Activated CD8-positive, alpha-beta T cell treated with anti-CD3 and anti-CD28 coated beads for 36 hours (primary cell): ENCODE data around the gene TRAPPC3L. TPM values are rescaled to one million over a fixed set of nuclear protein-coding genes. Genes with fewer than 3 reads are reported as not detected.

Experiments used
- ATAC-seq: fragments of 200-7000 bp; cut with Tn5 transposase; one replicate; pipeline ENCODE4 v1.10.0; 2021; ENCODE audit warnings: mild to moderate bottlenecking, moderate library complexity
- CTCF ChIA-PET: fragments of 350-600 bp; sonication (Branson Sonifier 250); formaldehyde crosslinking; loops from one replicate; lab custom pipeline; 2021; ENCODE audit warnings: antibody characterized with exemption; lab: Charles Lee
- POLR2A ChIA-PET: fragments of 350-600 bp; sonication (Branson Sonifier 250); formaldehyde crosslinking; loops from one replicate; lab custom pipeline; 2021; ENCODE audit warnings: antibody characterized with exemption; lab: Charles Lee
- DNase-seq: peaks from one replicate; pipeline ENCODE4 v3.0.0-alpha.2; 2020
- H3K27ac Mint-ChIP-seq: one replicate; pipeline ENCODE4 v1.8.0; 2021; ENCODE audit warnings: mild to moderate bottlenecking, mixed read lengths
- H3K27me3 Mint-ChIP-seq: one replicate; pipeline ENCODE4 v1.8.0; 2021; ENCODE audit warnings: mixed read lengths
- H3K36me3 Mint-ChIP-seq: one replicate; pipeline ENCODE4 v1.8.0; 2021; ENCODE audit warnings: low read depth, mixed read lengths
- H3K4me1 Mint-ChIP-seq: one replicate; pipeline ENCODE4 v1.8.0; 2021; ENCODE audit warnings: low read depth, mixed read lengths
- H3K4me3 Mint-ChIP-seq: one replicate; pipeline ENCODE4 v1.8.0; 2021; ENCODE audit warnings: mild to moderate bottlenecking, moderate library complexity, mixed read lengths
- H3K9me3 Mint-ChIP-seq: one replicate; pipeline ENCODE4 v1.8.0; 2021; ENCODE audit warnings: mixed read lengths
- intact Hi-C: fragments of 100-400 bp; cut with micrococcal nuclease; formaldehyde crosslinking; loops from one replicate; pipeline ENCODE4 v1.10.0; 2022
- total RNA-seq, 2 experiments: library from RNA; stranded (reverse); gene quantifications; one replicate each; pipeline ENCODE4 v1.2.3, GENCODE V29; 2021
- TF ChIP-seq, protein P1 (sequence below): fragments of 200-600 bp; IDR thresholded peaks from one replicate; pipeline ENCODE4 v1.8.0; 2022; ENCODE audit warnings: antibody characterized with exemption, mild to moderate bottlenecking

Gene TRAPPC3L
- total RNA-seq, 2 experiments from 2014 or later = not detected

DNA sequence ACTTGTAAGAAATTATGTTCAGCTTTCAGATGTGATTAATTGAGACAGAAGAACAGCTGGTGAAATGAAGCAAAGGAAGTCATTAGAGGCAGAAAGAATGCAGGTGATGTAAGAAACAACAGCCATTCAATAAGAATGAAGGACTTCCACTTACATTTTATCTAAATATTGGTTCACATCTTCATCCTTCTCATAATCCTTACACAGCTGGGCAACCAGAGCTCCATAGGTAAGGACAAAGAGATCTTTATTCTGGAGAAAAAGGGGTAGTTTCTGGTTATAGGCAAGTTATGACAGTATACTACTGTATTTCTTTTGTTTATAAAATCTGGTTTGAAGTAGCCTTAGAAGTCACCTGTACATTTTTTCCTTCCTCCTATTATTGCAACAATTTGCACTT, 2.3 kb downstream of the TRAPPC3L start:
- intact Hi-C loops = no loop called here

DNA sequence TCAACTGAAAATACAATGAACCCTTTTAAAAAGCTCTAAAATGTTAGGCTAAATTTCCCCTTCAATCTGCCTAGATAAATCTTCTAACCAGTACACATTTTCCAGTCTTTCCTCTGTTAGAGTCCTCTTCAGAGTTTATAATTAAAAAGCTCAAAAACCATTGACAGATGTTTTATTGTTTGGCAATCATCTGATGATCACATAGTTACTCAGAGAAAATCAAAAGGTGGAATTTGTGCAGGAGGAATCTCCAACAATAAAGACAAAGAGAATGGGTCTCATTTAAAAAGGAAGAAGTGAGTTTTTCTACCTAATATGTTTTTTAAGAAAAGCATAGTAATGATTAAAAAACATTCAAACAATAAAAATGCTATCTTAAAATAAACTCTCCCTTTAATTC, 3.1 kb downstream of the TRAPPC3L start:
- ATAC-seq (no peak), DNase-seq (no peak)
- no peaks in the 10 kb centered on the region for H3K36me3 Mint-ChIP-seq
- TF ChIP-seq, protein P1, sequence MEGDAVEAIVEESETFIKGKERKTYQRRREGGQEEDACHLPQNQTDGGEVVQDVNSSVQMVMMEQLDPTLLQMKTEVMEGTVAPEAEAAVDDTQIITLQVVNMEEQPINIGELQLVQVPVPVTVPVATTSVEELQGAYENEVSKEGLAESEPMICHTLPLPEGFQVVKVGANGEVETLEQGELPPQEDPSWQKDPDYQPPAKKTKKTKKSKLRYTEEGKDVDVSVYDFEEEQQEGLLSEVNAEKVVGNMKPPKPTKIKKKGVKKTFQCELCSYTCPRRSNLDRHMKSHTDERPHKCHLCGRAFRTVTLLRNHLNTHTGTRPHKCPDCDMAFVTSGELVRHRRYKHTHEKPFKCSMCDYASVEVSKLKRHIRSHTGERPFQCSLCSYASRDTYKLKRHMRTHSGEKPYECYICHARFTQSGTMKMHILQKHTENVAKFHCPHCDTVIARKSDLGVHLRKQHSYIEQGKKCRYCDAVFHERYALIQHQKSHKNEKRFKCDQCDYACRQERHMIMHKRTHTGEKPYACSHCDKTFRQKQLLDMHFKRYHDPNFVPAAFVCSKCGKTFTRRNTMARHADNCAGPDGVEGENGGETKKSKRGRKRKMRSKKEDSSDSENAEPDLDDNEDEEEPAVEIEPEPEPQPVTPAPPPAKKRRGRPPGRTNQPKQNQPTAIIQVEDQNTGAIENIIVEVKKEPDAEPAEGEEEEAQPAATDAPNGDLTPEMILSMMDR = no peak
- no peak overlapping the region for H3K4me3 Mint-ChIP-seq
- intact Hi-C loops = no loop called here
- H3K9me3 Mint-ChIP-seq = no peaks in the 10 kb centered on the region
- peaks cover 13% of the 10 kb centered on the region for H3K27me3 Mint-ChIP-seq
- ChIA-PET CTCF (interaction anchor here (0.8 to 5.0 kb wide), 8 partner anchors 9 to 254 kb away, joined by 3 to 38 read pairs (median 6); no protein-coding TSS in a partner anchor), POLR2A (no interaction called here)
- H3K4me1 Mint-ChIP-seq = no peaks in the 10 kb centered on the region
- H3K27ac Mint-ChIP-seq = no peak overlapping the region

More for the DNA sequence above, 2.3 kb downstream of the TRAPPC3L start:
- Mint-ChIP-seq H3K27ac (no peak overlapping the region), H3K4me1 (no peaks in the 10 kb centered on the region), H3K36me3 (no peaks in the 10 kb centered on the region), H3K4me3 (no peak overlapping the region), H3K27me3 (peaks cover 13% of the 10 kb centered on the region), H3K9me3 (no peaks in the 10 kb centered on the region)
- DNase-seq (no peak), ATAC-seq (no peak)
- ChIA-PET POLR2A (no interaction called here), CTCF (interaction anchor here (1.2 to 4.7 kb wide), 3 partner anchors 10 to 255 kb away, joined by 5 to 29 read pairs (median 8); no protein-coding TSS in a partner anchor)
- TF ChIP-seq, protein P1 = no peak

DNA sequence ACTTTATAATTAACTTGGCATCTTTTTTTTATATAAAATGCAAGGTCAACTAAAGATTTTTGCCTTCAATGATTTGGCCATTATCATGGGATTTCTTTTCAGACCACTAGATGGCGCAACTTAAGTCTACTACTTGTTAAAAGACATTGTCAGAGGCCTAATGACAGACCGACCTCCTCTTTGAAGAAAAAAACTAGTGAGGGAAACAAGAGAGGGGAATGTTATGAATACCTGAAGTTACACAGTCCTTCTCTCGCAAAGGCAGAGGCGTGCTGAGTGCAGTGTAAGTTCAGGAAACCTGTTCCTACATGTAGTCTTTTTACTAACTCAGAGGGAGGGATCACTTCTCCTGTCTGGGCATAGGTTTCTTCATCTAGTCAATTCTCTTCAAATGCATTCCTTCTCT, 9.3 kb downstream of the TRAPPC3L start:
- Mint-ChIP-seq H3K4me1 (no peaks in the 10 kb centered on the region), H3K9me3 (no peaks in the 10 kb centered on the region), H3K27me3 (peaks cover 15% of the 10 kb centered on the region), H3K36me3 (no peaks in the 10 kb centered on the region), H3K4me3 (no peak overlapping the region), H3K27ac (no peak overlapping the region)
- CTCF ChIA-PET = interaction anchor here (0.9 to 4.5 kb wide), 8 partner anchors 17 to 268 kb away, joined by 3 to 69 read pairs (median 11); partner anchors contain the start of genes CALHM4 and TSPYL1
- ATAC-seq = peak; percentile 67
- POLR2A ChIA-PET = no interaction called here
- TF ChIP-seq, protein P1 = peak; percentile 65
- peak; percentile 12 for DNase-seq
- intact Hi-C loops = loop anchor here (5.0 kb wide), 1 partner anchor 311 kb away; no protein-coding TSS in a partner anchor

DNA sequence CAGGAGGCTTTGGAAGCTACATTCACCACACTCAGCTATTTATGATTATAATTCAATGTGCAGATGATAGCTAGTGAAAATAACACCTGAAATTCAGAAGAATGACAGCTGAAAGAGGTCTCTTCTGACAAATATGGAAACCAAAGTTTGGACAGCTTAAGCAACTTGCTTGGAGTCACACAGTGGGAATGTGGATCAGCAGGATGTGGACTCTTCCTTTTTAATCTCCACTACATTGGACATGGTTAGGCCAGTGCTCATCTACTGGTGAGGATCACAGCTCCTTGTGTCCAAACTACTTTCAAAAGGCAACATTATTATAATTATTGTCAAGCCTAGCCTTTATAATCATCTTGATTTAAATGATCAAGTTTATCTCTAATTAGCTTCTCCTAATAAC, 10.4 kb downstream of the TRAPPC3L start:
- no peak for DNase-seq
- no peak overlapping the region for H3K4me3 Mint-ChIP-seq
- ATAC-seq = no peak
- intact Hi-C loops = loop anchor here (5.0 kb wide), 1 partner anchor 312 kb away; no protein-coding TSS in a partner anchor
- peaks cover 11% of the 10 kb centered on the region for H3K27me3 Mint-ChIP-seq
- CTCF ChIA-PET = interaction anchor here (0.7 to 4.5 kb wide), 23 partner anchors 11 to 317 kb away, joined by 3 to 69 read pairs (median 4); partner anchors contain the start of genes CALHM5 and TSPYL1
- TF ChIP-seq, protein P1 = no peak
- no peak overlapping the region for H3K27ac Mint-ChIP-seq
- H3K4me1 Mint-ChIP-seq = no peaks in the 10 kb centered on the region
- POLR2A ChIA-PET = interaction anchor here (0.6 kb wide), 1 partner anchor 314 kb away, joined by 3 read pairs; no protein-coding TSS in a partner anchor
- H3K9me3 Mint-ChIP-seq = no peaks in the 10 kb centered on the region
- H3K36me3 Mint-ChIP-seq = no peaks in the 10 kb centered on the region

DNA sequence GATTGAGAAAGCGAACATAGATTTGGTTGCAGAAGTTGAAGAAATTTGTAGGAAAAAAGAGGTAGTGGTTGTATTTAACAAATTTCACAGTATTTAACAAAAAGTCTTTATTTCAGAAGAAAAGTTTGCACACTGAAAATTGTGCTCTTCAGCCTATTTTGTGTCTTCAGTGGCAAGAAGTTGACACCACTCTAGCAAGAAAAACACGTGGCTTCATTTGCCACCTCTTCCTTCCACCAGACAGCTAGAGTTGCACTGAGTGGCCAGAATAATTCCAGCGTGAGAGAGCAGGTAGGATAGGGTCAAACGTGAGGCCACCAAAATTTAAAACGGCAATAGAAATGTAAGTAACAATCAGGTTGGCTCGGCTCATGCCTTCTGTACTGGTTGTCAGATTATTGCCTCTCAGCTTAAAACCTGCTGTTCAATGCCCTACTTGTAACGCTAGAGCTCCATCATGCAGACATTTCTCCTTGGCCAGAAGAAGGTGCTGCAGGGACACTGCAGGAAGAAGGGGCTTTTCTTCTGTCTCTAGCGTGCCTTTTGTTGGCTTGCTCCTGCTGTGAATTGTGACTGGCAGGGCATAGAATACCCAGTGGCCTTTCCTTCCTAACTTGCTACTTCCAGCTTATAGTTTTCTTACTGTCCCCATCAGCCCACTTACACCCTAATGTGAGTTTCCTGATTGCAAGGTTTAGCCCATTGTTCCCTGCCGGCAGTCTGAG, 12.1 kb downstream of the TRAPPC3L start:
- no peaks in the 10 kb centered on the region for H3K9me3 Mint-ChIP-seq
- H3K4me3 Mint-ChIP-seq = no peak overlapping the region
- H3K4me1 Mint-ChIP-seq = no peaks in the 10 kb centered on the region
- H3K27ac Mint-ChIP-seq = no peak overlapping the region
- intact Hi-C loops = loop anchor here (5.0 kb wide), 1 partner anchor 91 kb away; no protein-coding TSS in a partner anchor
- CTCF ChIA-PET = interaction anchor here (0.7 to 4.5 kb wide), 18 partner anchors 8 to 316 kb away, joined by 3 to 69 read pairs (median 5); partner anchors contain the start of genes CALHM5 and TSPYL1
- DNase-seq = no peak
- H3K27me3 Mint-ChIP-seq = peaks cover 10% of the 10 kb centered on the region
- TF ChIP-seq, protein P1 = no peak
- no peaks in the 10 kb centered on the region for H3K36me3 Mint-ChIP-seq
- POLR2A ChIA-PET = no interaction called here
- ATAC-seq = no peak
